GM12873 (cell line): ENCODE data around the gene AKAP6.

Source experiments
- CTCF ChIP-seq: IDR thresholded peaks from 2 replicates; pipeline ENCODE4 v1.5.1; 2012; ENCODE audit warnings: low read depth, mild to moderate bottlenecking, moderate library complexity, low read length, control low read depth; ENCODE audit not compliant: insufficient read depth; ENCODE audit errors: missing control alignments

Gene AKAP6

GRCh38 chr14:32337759-32338158 lies 8.7 kb downstream of the AKAP6 start:
- TF ChIP-seq CTCF = no peak

GRCh38 chr14:32339188-32339587 lies 10.1 kb downstream of the AKAP6 start:
- TF ChIP-seq CTCF = no peak

DNA sequence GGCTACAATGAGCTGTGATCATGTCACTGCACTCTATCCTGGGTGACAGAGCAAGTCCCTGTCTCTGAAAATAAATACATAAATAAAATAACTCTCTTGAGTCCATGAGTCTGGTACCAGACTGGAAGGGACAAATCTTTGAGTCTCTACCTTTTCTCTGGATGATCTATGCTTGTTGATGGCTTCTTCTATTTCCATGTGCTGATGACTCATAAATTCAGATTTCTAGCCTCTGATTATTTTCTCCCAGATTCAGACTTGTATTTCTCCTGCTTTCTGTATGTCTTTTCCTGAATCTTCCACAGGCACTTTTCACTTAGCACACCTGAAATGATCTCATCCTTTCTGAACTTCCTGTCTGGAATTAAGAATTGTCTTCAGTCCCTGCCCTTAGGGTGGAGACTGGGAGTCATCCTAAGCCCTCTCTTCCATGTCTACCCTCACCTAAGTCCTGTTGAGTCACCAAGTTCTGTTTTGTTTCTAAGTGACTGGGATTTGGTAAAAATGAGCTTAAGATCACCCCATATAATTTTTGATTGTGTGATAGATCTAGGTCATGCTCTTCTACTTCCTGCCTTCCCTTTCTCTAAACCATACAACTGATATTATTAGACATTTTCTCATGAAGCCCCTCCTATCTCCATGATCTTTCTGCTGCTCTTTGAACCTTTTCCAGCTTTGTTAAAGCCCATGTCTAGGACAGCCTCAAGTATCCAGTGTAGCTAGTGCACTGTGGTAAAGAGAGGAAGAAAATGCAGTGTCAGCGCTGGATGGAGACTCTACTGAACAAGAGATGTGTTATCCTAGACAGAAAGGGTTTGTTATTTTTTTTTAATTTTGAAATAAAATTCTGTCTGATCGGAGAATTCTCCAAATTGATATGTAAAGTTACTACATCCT lies 13.1 kb downstream of the AKAP6 start:
- TF ChIP-seq CTCF = no peak

GRCh38 chr14:32342847-32343194 lies 13.7 kb downstream of the AKAP6 start:
- TF ChIP-seq CTCF = no peak

GRCh38 chr14:32343926-32344430 lies 14.9 kb downstream of the AKAP6 start:
- TF ChIP-seq CTCF = no peak

- TF ChIP-seq CTCF = no peak
These were observed 16.3 kb downstream of the AKAP6 start for GRCh38 chr14:32345311-32345791.

- no peak for TF ChIP-seq CTCF
These were observed 20.2 kb downstream of the AKAP6 start for GRCh38 chr14:32349322-32349721.
